ENCODE data around the gene APCDD1L.

The APCDD1L gene

DNA sequence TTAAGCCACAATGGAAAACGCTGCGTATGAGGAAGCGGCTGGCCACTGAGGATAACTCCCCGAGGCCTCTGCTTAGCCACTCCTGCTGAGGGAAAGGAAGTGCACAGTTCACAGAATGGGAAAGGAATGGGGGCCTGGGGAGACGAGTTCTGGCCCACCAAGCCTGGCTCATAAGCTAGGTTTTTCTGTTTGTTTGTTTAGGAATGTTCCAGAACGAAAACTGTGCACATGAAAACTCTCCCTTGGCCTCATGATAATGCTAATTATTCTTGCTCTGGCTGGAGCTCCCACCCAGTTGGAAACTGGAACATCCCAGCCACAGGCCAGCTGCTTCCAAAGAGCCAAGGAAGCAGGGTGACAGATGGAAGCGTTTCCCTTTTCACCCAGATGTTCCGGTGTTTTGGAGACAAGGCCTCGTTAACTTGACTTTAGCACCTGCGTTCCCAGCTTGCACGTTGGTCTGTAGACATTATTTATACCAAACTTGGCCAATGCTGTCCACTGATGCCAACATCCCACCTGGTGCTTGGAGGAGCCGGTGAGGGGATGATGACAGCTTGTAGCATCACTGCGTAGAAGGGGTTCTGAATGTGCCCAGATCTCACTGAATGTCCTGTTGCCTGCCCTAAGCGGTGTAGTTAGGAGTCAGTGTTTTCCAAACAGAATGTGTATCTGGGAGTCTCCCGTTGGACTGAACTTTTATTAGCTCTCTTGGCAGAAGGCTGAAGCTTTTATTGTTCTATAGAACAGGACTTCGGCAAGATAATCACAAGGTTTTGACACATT lies 34.5 kb downstream of the APCDD1L start:
- no peak for DNase-seq
- TF ChIP-seq POLR2A (IDR thresholded peaks at IDR 0.05; ENCODE audit: low read length) (no peak), GATA1 (IDR thresholded peaks at IDR 0.05; ENCODE audit: low read depth, low read length) (no peak)

DNA sequence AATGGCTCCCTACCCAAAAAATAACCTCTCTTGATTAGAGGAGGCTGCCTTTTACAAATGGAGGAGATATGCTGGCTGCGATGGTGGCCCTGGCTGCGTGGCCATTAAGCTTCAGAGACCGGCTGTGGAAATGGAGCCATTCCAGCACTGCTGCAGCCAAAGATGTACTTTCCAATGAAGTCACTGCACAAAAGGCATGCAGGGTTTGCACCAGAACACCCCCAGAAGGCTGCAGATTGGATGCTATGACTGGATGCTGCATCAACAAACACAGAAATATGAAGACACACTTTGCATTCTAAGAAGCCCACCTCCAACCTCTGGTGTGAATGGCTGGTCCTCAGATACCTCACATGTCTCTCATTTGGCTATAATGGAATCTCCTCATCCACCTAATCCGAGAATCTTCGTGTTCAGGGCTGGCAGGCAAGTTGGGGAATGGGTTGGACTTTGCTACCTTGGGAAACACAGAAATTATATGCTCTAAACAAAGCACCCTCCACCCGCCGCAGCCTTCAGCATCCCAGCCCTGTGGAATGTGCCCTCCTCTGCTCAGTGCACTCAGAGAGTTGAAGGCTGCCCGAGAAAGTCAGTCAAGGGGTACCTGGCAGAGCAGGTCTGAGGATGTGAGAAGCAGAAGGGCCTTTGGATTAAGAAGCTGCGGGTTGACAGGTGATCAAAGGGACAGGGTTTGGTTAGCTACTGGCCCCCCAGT lies 35.3 kb downstream of the APCDD1L start:
- no peak for DNase-seq
- TF ChIP-seq GATA1 (IDR thresholded peaks at IDR 0.05; ENCODE audit: low read depth, low read length) (no peak), POLR2A (IDR thresholded peaks at IDR 0.05; ENCODE audit: low read length) (no peak)

DNA sequence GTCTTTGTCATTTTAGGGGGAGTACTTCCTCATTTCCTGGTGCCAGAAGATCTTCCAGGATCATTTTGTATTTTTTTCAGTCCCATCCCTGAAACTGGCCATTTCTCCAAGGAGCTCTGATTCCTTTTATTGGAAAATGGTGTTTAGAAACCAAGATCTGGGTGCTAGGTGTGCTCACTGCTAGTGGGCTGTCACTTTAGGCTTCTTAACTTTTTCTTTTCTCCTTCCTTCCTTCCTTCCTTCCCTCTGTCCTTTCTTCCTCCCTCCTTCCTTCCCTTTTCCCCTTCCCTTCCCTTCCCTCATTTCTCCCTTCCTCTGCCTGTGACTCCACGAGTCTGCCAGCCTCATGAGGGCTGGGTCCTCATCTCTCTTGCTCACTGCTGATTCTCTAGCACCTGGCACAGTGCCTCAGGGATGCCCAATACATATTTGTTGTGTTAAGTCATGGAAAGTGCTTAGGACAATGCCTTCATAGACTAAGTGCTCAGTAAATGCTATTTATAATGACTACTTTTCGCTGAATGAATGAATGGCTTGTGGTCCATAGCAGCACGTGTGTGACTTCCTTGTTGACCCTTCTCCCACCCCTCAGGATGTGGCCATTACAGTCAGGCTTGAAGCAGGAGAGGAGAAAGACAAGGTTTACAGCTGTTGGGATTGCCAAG lies 36.9 kb downstream of the APCDD1L start:
- DNase-seq: no peak

DNA sequence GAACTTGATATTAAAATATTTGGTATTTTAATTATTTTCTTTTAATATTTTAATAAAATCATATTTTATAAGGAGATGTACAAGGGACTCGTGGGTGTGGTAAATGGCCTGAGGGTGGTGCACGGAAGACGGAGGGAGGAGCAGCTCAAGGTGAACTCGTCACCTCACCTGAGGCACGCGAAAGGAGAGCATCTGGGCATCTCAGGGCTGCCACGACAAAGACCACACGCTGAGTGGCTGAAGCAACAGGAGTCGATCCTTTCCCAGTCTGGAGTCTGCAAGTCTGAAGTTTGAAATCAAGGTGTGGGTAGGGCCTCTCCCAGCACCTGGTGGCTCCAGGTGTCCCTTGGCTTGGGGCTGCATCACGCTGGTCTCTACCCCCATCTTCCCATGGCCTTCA lies 39.7 kb downstream of the APCDD1L start:
- TF ChIP-seq GATA1 (IDR thresholded peaks at IDR 0.05; ENCODE audit: low read depth, low read length): no peak
- TF ChIP-seq POLR2A (IDR thresholded peaks at IDR 0.05; ENCODE audit: low read length): no peak
- no peak for DNase-seq

More for the DNA sequence above, 36.9 kb downstream of the APCDD1L start:
- no peak for TF ChIP-seq GATA1 (IDR thresholded peaks at IDR 0.05; ENCODE audit: low read depth, low read length)
- no peak for TF ChIP-seq POLR2A (IDR thresholded peaks at IDR 0.05; ENCODE audit: low read length)

DNA sequence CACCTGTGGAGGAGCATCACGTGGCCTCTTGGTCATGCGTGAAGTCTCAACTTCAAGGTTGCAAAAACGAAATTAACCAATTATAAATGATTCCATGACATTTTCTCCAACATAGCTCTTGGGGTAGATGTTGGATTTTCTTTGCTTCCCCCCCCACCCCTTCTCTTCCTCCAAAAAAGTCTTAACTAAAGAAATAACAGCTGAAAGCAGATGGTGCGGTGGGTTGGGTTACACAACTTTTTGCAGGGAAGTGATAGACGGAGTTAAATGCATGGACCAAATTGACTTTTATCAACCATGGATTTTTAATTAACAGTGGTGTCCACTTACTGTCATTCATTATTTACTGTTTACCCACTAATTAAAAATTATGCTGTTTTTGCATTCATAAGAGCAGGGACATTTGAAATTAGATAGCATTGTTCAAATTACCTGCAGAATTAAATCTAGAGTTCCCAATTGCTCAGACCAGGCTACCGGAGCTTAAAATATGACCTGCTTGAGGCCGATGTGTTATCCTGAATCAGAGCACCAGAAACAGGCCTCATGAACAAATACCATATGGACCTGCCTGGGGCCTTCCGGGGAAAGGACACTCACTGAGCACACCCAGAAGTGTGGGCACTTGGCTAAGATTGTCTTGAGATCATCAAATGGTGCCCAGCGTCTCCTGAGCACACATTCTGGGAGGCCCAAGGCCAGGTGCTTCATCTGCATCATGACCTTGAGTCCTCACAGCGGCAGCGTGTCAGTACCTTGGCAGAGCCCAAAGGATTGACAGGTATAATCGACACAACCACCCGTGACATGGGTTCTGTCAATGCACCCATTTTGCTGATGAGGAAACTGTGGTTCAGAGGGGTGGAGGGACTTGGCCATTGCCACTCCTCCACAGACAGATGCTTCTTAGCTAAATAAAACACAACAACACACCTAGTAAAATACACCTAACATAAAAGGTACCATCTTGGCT lies 41.5 kb downstream of the APCDD1L start:
- TF ChIP-seq POLR2A (IDR thresholded peaks at IDR 0.05; ENCODE audit: low read length) (no peak), GATA1 (IDR thresholded peaks at IDR 0.05; ENCODE audit: low read depth, low read length) (no peak)
- no peak for DNase-seq

DNA sequence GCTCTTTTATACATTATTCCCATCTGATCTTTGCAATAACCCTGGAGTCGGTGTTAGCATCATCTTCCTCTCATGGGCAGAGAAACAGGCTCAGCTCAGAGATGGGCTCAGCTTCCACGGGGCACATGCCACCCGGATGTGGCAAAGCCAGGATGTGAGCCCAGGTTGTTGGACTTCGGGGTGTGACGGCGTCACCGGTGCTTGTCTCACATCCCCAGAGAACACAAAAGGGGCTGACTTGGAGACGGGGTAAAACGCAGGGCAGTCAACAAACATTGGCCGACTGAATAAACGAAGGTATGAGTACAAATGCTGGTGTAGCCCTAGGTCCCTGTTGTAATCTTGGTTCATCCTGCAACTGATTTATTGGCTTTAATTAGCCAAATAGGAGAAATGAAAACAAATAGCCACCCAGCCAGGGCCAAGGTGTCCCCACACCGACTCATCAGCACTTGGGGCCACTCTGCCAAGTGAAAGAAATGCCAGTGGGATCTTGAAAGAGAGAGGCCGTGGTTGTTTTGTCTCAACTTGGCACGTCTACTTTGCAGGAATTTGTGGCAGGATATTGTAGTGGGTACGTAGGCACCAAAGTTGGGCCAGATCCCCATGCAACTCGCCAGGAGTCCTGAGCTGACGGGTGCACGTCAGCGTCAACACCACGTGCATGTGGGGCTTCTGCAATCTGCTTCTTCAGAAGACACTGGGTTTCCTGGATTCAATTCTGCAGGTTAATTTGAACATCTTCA lies 42.8 kb downstream of the APCDD1L start:
- no peak for TF ChIP-seq POLR2A (IDR thresholded peaks at IDR 0.05; ENCODE audit: low read length)
- no peak for TF ChIP-seq GATA1 (IDR thresholded peaks at IDR 0.05; ENCODE audit: low read depth, low read length)
- DNase-seq: no peak

DNA sequence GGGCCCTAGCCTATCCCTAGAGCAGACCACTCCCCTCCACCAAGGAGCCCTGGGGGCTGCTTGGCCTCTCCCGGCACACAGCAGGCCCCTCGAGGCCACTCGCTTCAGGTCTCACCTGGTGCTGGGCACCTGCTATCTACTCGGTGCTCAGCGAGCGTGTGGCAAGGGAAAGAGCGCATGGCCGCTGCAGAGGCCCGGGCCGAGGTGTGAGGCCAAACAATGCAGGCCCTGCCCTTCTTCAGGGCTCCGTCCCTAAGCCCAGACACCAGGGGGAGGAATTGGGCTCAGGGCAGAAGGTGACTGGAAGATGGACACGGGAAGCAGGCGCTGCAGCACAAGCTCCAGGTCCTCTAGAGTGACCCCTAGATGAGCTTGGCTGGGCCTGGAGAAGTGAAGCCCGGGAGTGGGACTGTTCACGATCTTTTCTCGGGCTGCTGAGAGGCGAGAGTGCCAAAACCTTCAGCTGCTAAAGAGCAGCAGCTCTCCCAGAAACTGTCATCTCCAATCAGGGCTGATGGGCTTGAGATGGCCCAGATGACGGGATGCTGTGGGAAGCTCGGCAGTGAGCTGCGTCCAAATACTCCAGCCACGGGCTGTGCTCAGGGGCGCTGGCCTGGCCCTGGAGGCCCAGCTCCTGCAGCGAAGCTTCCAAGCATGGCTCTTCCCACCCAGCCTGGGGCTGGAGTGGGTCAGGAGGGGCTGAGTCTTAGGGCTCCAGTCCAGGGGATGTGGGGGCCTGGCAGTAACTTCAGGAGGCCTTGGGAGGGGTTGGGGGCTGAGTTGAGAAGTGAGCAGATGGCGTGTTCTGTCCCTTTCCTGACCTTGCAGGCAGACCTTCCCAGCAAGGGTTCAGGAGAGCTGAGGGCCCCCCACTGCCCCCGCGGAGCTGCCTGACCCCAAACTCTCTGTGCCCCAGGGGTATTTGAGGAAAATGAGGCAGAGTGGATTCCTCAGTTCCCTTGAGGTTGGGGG lies 43.7 kb downstream of the APCDD1L start:
- TF ChIP-seq GATA1 (IDR thresholded peaks at IDR 0.05; ENCODE audit: low read depth, low read length) (no peak), POLR2A (IDR thresholded peaks at IDR 0.05; ENCODE audit: low read length) (no peak)
- DNase-seq: no peak

DNA sequence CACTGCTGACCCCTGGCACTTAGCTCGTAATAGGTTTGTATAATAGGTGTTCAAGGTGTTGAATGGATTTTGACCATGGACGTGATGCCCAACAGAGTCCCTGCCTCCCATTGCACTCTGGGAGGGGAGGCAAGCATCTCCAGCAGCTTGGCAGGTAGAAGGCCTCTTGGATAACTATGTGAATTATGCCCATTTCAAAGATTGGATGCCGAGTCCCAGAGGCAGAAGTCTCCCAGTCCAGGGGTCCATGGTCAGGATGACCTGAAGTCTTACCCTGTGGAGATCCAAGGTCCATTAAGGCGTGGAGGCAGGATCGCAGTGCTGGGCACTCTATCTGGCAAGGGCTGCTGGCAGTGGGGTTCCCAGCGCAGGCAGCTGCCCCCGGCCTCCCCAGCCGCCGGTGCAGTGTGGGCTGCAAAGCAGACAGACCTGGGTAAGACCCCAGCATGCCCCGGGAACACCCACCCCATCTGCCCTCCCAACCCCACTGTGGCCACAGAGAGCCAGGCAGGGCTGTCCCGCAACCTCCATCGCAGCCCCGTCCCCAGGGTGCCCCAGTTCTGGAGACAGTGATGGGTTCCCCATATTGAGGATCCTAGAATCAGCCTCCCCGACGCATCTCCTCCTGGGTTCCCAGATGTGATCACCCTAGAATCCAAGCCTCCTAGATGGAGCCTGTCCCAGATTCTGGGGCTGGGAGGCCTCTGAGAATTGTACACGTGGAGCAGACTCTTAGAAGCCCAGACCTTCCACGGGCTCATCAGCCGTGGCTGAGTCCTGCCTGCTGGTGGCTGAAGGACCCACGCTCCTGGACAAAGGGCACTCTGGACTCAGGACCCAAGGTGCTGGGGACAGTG lies 44.6 kb downstream of the APCDD1L start:
- DNase-seq: no peak
- TF ChIP-seq POLR2A (IDR thresholded peaks at IDR 0.05; ENCODE audit: low read length) (no peak), GATA1 (IDR thresholded peaks at IDR 0.05; ENCODE audit: low read depth, low read length) (no peak)

DNA sequence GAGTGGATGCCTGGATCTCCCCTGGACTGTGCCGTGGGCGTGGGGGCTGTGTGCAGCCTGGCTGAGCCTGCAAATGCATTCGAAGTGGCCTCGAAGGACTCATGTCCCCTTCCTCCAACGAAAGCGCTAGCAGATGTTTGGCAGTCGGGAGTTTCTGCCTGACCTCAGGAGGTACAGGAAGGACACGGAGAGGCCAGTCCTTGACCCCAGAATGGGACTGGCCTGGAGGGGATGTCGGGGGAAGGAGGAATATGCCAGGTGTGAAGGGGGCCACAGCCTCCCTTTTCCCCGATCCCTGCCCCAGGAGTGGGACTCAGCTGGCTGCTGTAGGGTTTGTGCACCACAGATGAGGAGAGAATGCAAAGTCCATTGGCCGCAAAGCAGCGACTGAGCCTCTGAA lies 45.6 kb downstream of the APCDD1L start:
- TF ChIP-seq POLR2A (IDR thresholded peaks at IDR 0.05; ENCODE audit: low read length) (no peak), GATA1 (IDR thresholded peaks at IDR 0.05; ENCODE audit: low read depth, low read length) (no peak)
- DNase-seq: no peak

DNA sequence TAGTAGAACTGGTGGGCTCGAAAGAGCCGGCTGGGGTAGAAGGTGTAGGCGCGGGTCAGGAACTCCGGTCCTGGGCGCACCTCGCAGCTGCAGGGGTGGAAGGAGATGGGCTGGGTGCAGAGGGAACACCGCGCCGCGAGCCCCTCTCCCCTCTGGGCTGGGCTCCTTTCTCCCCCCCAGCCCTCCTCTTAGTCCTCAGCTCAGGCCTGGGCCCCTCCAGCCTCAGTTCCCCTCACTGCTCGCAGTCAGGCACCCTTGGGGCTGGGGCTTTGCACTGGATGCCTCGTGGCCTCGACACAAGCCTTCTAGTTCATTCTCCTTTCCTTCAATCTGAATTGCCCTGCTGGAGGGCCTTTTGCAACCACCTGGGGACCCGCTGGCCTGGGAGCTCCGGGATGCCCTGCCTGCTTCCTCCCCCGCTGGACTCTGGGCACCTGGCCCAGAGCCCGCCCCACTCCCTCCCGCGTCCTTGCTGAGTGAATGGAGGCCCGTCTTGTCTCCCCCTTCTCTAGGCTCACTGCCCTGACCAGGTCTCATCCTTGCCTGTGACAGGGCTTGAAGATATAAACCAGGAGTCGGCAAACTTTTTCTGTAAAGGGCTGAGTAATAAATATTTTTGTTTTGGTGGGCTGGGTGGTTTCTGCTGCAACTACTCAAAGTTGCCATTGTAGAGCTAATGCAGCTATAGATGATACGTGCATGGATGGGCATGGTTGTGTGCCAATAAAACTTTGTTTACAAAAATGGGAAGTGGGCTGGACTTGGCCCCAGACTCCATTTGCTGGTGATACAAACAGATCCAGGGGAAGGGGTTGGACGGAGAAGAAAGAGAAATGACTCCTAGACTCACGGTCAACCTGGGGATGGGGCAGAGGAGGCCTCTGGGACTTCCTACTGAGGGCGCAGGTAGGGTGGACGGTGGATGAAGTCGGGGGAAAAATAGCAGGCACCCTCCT lies 47.3 kb downstream of the APCDD1L start:
- DNase-seq: no peak
- TF ChIP-seq POLR2A (IDR thresholded peaks at IDR 0.05; ENCODE audit: low read length) (no peak), GATA1 (IDR thresholded peaks at IDR 0.05; ENCODE audit: low read depth, low read length) (no peak)
